AG08396 (cell line): ENCODE measurements around the gene KRTAP5-1.

ENCODE experiments used
- DNase-seq: peaks from one replicate; pipeline ENCODE4 v3.0.0; 2012; ENCODE audit warnings: low spot score, mixed read lengths

KRTAP5-1 gene

GRCh38 chr11:1571760-1572196, 13.3 kb downstream of the KRTAP5-1 start:
- DNase-seq: no peak

- DNase-seq: no peak
Observed at GRCh38 chr11:1570896-1571759, 14.0 kb downstream of the KRTAP5-1 start.

- DNase-seq: no peak
Observed at GRCh38 chr11:1570531-1570895, 14.6 kb downstream of the KRTAP5-1 start.

- no peak for DNase-seq
Observed at GRCh38 chr11:1570001-1570453, 15.1 kb downstream of the KRTAP5-1 start.

GRCh38 chr11:1569251-1569780, 15.8 kb downstream of the KRTAP5-1 start:
- no peak for DNase-seq

- no peak for DNase-seq
Observed at GRCh38 chr11:1568441-1568911, 16.6 kb downstream of the KRTAP5-1 start.

- no peak for DNase-seq
Observed at GRCh38 chr11:1567721-1568100, 17.4 kb downstream of the KRTAP5-1 start.

GRCh38 chr11:1567052-1567720, 17.9 kb downstream of the KRTAP5-1 start:
- DNase-seq: no peak

GRCh38 chr11:1566381-1567051, 18.6 kb downstream of the KRTAP5-1 start:
- no peak for DNase-seq

GRCh38 chr11:1565904-1566247, 19.2 kb downstream of the KRTAP5-1 start:
- no peak for DNase-seq

- no peak for DNase-seq
Observed at GRCh38 chr11:1565173-1565903, 19.7 kb downstream of the KRTAP5-1 start.

GRCh38 chr11:1564535-1565172, 20.4 kb downstream of the KRTAP5-1 start:
- peak; percentile 97 for DNase-seq

GRCh38 chr11:1563697-1564534, 21.2 kb downstream of the KRTAP5-1 start:
- DNase-seq: no peak

GRCh38 chr11:1563149-1563638, 21.9 kb downstream of the KRTAP5-1 start:
- no peak for DNase-seq

- no peak for DNase-seq
Observed at GRCh38 chr11:1562469-1563148, 22.5 kb downstream of the KRTAP5-1 start.

- no peak for DNase-seq
Observed at GRCh38 chr11:1561955-1562354, 23.1 kb downstream of the KRTAP5-1 start.

GRCh38 chr11:1561266-1561665, 23.8 kb downstream of the KRTAP5-1 start:
- no peak for DNase-seq

GRCh38 chr11:1560649-1561251, 24.3 kb downstream of the KRTAP5-1 start:
- no peak for DNase-seq

GRCh38 chr11:1560002-1560648, 25.0 kb downstream of the KRTAP5-1 start:
- no peak for DNase-seq
